Astrocyte of the spinal cord (primary cell): ENCODE measurements around the gene ZNF248.

Experiments used
- DNase-seq: peaks from one replicate; pipeline ENCODE4 v3.0.0; 2011; ENCODE audit warnings: low read depth, low spot score
- H3K4me3 ChIP-seq: 2 replicates; pipeline ENCODE4 v1.5.1; 2011; ENCODE audit warnings: low read depth, mild to moderate bottlenecking, low read length, moderate library complexity
- CTCF ChIP-seq: IDR thresholded peaks from 2 replicates; pipeline ENCODE4 v1.5.1; 2012; ENCODE audit warnings: low read depth, mild to moderate bottlenecking, low read length, inconsistent platforms
- in situ Hi-C: cut with HindIII; loops from 2 replicates; pipeline ENCODE4 v1.10.0; 2017; ENCODE audit warnings: low sequenced_read_pairs

ZNF248 gene

DNA sequence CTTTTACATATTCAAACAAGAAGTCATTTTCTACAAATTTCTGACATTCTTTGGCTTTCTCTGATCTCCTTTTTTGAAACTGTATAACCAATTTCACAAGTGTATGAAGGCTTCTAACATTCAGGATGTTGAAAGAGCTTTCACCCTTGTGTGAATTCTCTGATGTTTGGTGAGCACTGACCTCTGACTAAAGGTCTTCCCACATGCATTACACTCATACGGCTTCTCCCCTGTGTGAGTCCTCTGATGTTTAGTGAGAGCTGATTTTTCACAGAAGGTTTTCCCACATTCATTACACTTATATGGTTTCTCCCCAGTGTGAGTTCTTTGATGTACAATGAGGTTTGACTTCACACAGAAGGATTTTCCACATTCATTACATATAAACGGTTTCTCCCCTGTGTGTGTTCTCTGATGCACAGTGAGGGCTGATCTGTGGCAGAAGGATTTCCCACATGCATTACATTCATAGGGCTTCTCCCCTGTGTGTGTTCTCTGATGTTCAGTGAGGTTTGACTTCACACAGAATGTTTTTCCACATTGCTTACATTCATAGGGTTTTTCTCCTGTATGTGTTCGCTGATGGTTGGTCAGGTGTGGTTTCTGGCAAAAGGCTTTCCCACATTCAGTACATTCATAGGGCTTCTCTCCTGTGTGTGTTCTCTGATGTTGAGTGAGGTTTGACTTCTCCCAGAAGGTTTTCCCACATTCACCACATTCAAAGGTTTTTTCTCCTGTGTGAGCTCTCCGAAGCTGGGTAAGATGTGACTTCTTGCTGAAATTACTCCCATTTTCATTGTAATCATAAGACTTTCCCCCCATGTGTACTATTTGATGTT, 25.7 kb downstream of the ZNF248 start:
- no peak overlapping the region for H3K4me3 ChIP-seq
- no peak for DNase-seq
- in situ Hi-C loops: no loop called here
- TF ChIP-seq CTCF: no peak

- in situ Hi-C loops: no loop called here
- no peak for TF ChIP-seq CTCF
- DNase-seq: no peak
- no peak overlapping the region for H3K4me3 ChIP-seq
Observed at GRCh38 chr10:37826806-37827205, 30.6 kb downstream of the ZNF248 start.

- in situ Hi-C loops: no loop called here
- TF ChIP-seq CTCF: no peak
- DNase-seq: no peak
- no peak overlapping the region for H3K4me3 ChIP-seq
Observed at GRCh38 chr10:37821237-37821636, 36.2 kb downstream of the ZNF248 start.

DNA sequence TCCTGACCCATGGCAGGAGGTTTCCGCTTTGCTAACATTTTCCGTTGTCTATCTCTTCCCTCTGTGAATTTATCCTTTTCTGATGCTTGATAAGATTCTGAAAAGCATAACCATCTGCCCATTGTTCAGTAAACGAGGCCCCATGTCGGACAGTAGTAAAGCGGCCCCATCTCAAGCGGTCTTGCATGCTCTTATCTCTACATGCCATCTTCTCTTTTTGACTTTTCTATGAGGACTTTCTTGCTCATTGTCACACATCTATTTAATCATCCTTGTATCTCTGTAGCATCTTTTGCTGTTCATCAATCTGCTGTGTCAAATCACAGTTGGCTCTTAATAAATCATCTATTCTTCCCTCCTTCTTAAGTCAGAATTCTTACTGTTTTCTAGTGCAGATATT, 37.6 kb downstream of the ZNF248 start:
- in situ Hi-C loops: no loop called here
- no peak for TF ChIP-seq CTCF
- DNase-seq: no peak
- H3K4me3 ChIP-seq: no peak overlapping the region

DNA sequence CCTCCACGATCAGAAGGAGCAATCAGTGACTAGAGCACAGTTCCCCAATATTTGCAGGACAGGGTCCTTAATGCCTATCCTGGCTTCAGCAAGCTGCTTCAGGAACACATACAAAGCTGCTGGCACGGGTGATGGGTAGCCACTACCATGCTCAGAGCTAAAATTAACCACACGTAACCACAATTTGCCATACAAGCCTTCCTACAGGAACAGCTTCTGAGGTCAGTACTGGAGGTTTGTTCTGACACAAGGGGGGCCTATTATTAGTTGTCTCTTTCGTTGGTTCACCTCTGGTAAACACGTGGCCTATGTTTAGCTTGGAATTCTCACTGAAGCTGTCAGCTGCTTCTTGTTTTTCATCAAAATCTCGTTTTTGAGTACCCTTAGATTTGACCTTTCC, 41.1 kb downstream of the ZNF248 start:
- in situ Hi-C loops: no loop called here
- no peak for TF ChIP-seq CTCF

DNA sequence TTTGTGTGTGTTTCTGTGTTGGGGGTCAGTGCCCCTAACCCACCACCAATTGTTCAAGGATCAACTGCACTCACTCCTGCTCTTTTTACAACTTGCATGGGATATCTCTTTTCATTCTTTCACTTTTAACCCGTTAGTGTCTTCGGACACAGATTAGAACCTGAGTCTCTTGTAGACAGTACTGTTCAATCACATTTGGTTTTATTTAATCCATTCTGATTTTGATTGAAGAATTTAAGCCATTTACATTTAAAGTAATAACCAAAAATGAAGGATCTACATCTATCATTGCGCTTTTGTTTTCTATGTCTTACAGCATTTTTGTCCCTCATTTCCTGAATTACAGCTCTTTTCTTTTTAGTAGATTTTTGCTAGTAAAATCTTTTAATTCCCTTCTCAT, 43.6 kb downstream of the ZNF248 start:
- H3K4me3 ChIP-seq: no peak overlapping the region
- in situ Hi-C loops: no loop called here

More for the DNA sequence above, 41.1 kb downstream of the ZNF248 start:
- H3K4me3 ChIP-seq: no peak overlapping the region
- no peak for DNase-seq

More for the DNA sequence above, 43.6 kb downstream of the ZNF248 start:
- DNase-seq: no peak
- TF ChIP-seq CTCF: no peak
